H9 (cell line): ENCODE measurements around the gene LRP1B. TPM values are rescaled to one million over a fixed set of nuclear protein-coding genes. Genes with fewer than 3 reads are reported as not detected.

Experiments used
- DNase-seq: peaks from one replicate; pipeline ENCODE4 v3.0.0-alpha.2; 2017
- H2AFZ ChIP-seq: one replicate; pipeline ENCODE4 v1.6.1; 2013; ENCODE audit warnings: mild to moderate bottlenecking, low read length, control low read depth, moderate library complexity
- H2AK5ac ChIP-seq: 2 replicates; pipeline ENCODE4 v1.6.1; 2013; ENCODE audit warnings: low read length, control low read depth, mixed read lengths; ENCODE audit not compliant: insufficient read length
- H2BK120ac ChIP-seq: one replicate; pipeline ENCODE4 v1.6.1; 2013; ENCODE audit warnings: low read depth, mild to moderate bottlenecking, low read length, control low read depth, inconsistent platforms; ENCODE audit not compliant: poor library complexity, severe bottlenecking
- H2BK12ac ChIP-seq: 2 replicates; pipeline ENCODE4 v1.6.1; 2013; ENCODE audit warnings: low read length, control low read depth, mixed read lengths, low read depth; ENCODE audit not compliant: insufficient read length
- H2BK15ac ChIP-seq: 2 replicates; pipeline ENCODE4 v1.6.1; 2013; ENCODE audit warnings: low read depth, low read length, control low read depth
- H2BK20ac ChIP-seq: one replicate; pipeline ENCODE4 v1.6.1; 2013; ENCODE audit warnings: low read depth, mild to moderate bottlenecking, low read length, control low read depth, inconsistent platforms; ENCODE audit not compliant: poor library complexity, severe bottlenecking
- H2BK5ac ChIP-seq: 2 replicates; pipeline ENCODE4 v1.6.1; 2013; ENCODE audit warnings: low read length, control low read depth, mixed read lengths; ENCODE audit not compliant: insufficient read length
- H3K14ac ChIP-seq: 2 replicates; pipeline ENCODE4 v1.6.1; 2013; ENCODE audit warnings: low read length, control low read depth; ENCODE audit not compliant: insufficient read depth
- H3K18ac ChIP-seq: 2 replicates; pipeline ENCODE4 v1.6.1; 2013; ENCODE audit warnings: low read depth, mild to moderate bottlenecking, mixed read lengths, low read length, control low read depth; ENCODE audit not compliant: insufficient read length
- H3K23ac ChIP-seq: 2 replicates; pipeline ENCODE4 v1.6.1; 2013; ENCODE audit warnings: low read length, control low read depth, mixed read lengths, low read depth; ENCODE audit not compliant: insufficient read length
- H3K23me2 ChIP-seq: 2 replicates; pipeline ENCODE4 v1.6.1; 2013; ENCODE audit warnings: low read depth, mild to moderate bottlenecking, mixed read lengths, low read length, control low read depth; ENCODE audit not compliant: insufficient read length, poor library complexity, severe bottlenecking
- H3K27ac ChIP-seq: 2 replicates; pipeline ENCODE4 v1.5.1; 2013; ENCODE audit warnings: low read length, control low read depth, mixed read lengths, low read depth; ENCODE audit not compliant: insufficient read length
- H3K27me3 ChIP-seq: 2 replicates; pipeline ENCODE4 v1.6.1; 2013; ENCODE audit warnings: low read length, control low read depth, inconsistent platforms; ENCODE audit not compliant: insufficient read depth
- H3K4ac ChIP-seq: 2 replicates; pipeline ENCODE4 v1.6.1; 2013; ENCODE audit warnings: low read depth, mild to moderate bottlenecking, control low read depth, inconsistent platforms, low read length, moderate library complexity
- H3K4me1 ChIP-seq: 2 replicates; pipeline ENCODE4 v1.6.1; 2013; ENCODE audit warnings: low read length, control low read depth, inconsistent platforms; ENCODE audit not compliant: insufficient read depth
- H3K4me2 ChIP-seq: 2 replicates; pipeline ENCODE4 v1.6.1; 2013; ENCODE audit warnings: low read length, control low read depth, mixed read lengths; ENCODE audit not compliant: insufficient read length, insufficient read depth
- H3K56ac ChIP-seq: 2 replicates; pipeline ENCODE4 v1.6.1; 2013; ENCODE audit warnings: low read depth, mild to moderate bottlenecking, mixed read lengths, low read length, control low read depth; ENCODE audit not compliant: insufficient read length
- H3K79me1 ChIP-seq: 2 replicates; pipeline ENCODE4 v1.6.1; 2013; ENCODE audit warnings: low read depth, mild to moderate bottlenecking, moderate library complexity, low read length, control low read depth, inconsistent platforms; ENCODE audit not compliant: insufficient read depth, poor library complexity, severe bottlenecking
- H3K79me2 ChIP-seq: 2 replicates; pipeline ENCODE4 v1.6.1; 2013; ENCODE audit warnings: low read length, control low read depth, inconsistent platforms; ENCODE audit not compliant: insufficient read depth
- H3K9ac ChIP-seq: 2 replicates; pipeline ENCODE4 v1.6.1; 2013; ENCODE audit warnings: low read length, control low read depth, mixed read lengths; ENCODE audit not compliant: insufficient read length; ENCODE audit errors: extremely low read depth
- H3K9me3 ChIP-seq: one replicate; pipeline ENCODE4 v1.6.1; 2013; ENCODE audit warnings: low read depth, low read length, inconsistent platforms; ENCODE audit not compliant: control insufficient read depth
- H3T11ph ChIP-seq: one replicate; pipeline ENCODE4 v1.6.1; 2013; ENCODE audit warnings: mild to moderate bottlenecking, low read length, control low read depth, inconsistent platforms
- H4K20me1 ChIP-seq: one replicate; pipeline ENCODE4 v1.6.1; 2013; ENCODE audit not compliant: control insufficient read depth, insufficient read length, insufficient read depth
- H4K5ac ChIP-seq: 2 replicates; pipeline ENCODE4 v1.6.1; 2013; ENCODE audit warnings: low read depth, mild to moderate bottlenecking, mixed read lengths, low read length, control low read depth; ENCODE audit not compliant: insufficient read length
- H4K8ac ChIP-seq: replicated peaks from 2 replicates; pipeline ENCODE4 v1.6.1; 2013; ENCODE audit warnings: low read length, control low read depth, mixed read lengths, low read depth; ENCODE audit not compliant: insufficient read length
- H4K91ac ChIP-seq: 2 replicates; pipeline ENCODE4 v1.6.1; 2013; ENCODE audit warnings: low read depth, mild to moderate bottlenecking, moderate library complexity, mixed read lengths, low read length, control low read depth; ENCODE audit not compliant: insufficient read length
- H3K27ac Mint-ChIP-seq, 3 experiments: 2 replicates in 2 of 3; 3 replicates in 1 of 3; pipeline ENCODE4 v1.8.0; 2020 to 2021; ENCODE audit warnings: mixed read lengths in 3 of 3, mild to moderate bottlenecking in 1 of 3, moderate library complexity in 1 of 3
- H3K27me3 Mint-ChIP-seq: 2 replicates; pipeline ENCODE4 v1.8.0; 2021; ENCODE audit warnings: low read depth, mild to moderate bottlenecking, moderate library complexity, mixed read lengths
- H3K36me3 Mint-ChIP-seq, 3 experiments: 2 replicates in 2 of 3; 3 replicates in 1 of 3; pipeline ENCODE4 v1.8.0; 2020 to 2021; ENCODE audit warnings: low read depth in 3 of 3, mixed read lengths in 3 of 3; ENCODE audit not compliant: insufficient read depth in 1 of 3
- H3K4me1 Mint-ChIP-seq, 2 experiments: 2 replicates each; pipeline ENCODE4 v1.8.0; 2020; ENCODE audit warnings: mixed read lengths in 2 of 2
- H3K4me3 Mint-ChIP-seq, 2 experiments: 2 replicates in 1 of 2; 3 replicates in 1 of 2; pipeline ENCODE4 v1.8.0; 2020 to 2021; ENCODE audit warnings: mild to moderate bottlenecking in 2 of 2, mixed read lengths in 2 of 2, moderate library complexity in 1 of 2
- H3K9me3 Mint-ChIP-seq, 2 experiments: 2 replicates in 1 of 2; 3 replicates in 1 of 2; pipeline ENCODE4 v1.8.0; 2020; ENCODE audit warnings: mild to moderate bottlenecking in 2 of 2, mixed read lengths in 2 of 2, moderate library complexity in 1 of 2
- WGBS: extraction: QIAGEN DNeasy Blood & Tissue Kit; methylation state at CpG from one replicate; pipeline ENCODE4 v1.1.7; 2013; ENCODE audit warnings: missing lambda C conversion rate, low lambda C conversion rate, mixed read lengths; ENCODE audit not compliant: insufficient read length; ENCODE audit errors: extremely low coverage; 5-methylcytosine and 5-hydroxymethylcytosine counted together
- total RNA-seq: library from RNA; stranded (reverse); gene quantifications from 2 replicates; pipeline ENCODE4 v1.2.1, GENCODE V29; 2021
- TF ChIP-seq, protein P1 (sequence below): fragments of 200-600 bp; sonication (generic); conservative IDR thresholded peaks from 3 replicates; pipeline ENCODE4 v1.8.0; 2021; ENCODE audit warnings: antibody characterized with exemption, mild to moderate bottlenecking

Gene LRP1B
- total RNA-seq, 1 experiment from 2014 or later, result not detected

DNA sequence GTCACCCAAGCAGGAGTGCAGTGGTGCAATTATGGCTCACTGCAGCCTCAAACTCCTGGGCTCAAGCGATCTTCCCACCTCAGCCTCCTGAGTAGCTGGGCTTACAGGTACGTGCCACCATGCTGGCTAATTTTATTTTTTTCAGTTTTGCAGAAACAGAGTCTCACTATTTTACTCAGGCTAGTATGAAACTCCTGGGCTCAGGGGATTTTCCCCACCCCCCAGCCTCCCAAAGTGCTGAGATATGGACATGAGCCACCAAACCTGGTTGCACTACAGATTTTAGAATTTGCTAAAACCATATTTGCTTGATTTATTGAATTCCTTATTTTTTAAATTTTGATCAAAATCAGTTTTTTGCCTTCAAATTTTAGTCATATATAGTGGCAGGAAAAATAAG, 1553.4 kb downstream of the LRP1B start:
- H3K27me3 Mint-ChIP-seq, result no peaks in the 10 kb centered on the region
- TF ChIP-seq, protein P1, sequence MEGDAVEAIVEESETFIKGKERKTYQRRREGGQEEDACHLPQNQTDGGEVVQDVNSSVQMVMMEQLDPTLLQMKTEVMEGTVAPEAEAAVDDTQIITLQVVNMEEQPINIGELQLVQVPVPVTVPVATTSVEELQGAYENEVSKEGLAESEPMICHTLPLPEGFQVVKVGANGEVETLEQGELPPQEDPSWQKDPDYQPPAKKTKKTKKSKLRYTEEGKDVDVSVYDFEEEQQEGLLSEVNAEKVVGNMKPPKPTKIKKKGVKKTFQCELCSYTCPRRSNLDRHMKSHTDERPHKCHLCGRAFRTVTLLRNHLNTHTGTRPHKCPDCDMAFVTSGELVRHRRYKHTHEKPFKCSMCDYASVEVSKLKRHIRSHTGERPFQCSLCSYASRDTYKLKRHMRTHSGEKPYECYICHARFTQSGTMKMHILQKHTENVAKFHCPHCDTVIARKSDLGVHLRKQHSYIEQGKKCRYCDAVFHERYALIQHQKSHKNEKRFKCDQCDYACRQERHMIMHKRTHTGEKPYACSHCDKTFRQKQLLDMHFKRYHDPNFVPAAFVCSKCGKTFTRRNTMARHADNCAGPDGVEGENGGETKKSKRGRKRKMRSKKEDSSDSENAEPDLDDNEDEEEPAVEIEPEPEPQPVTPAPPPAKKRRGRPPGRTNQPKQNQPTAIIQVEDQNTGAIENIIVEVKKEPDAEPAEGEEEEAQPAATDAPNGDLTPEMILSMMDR, result no peak
- no peaks in the 10 kb centered on the region for H3K27me3 ChIP-seq
- no peak overlapping the region for H3K4ac ChIP-seq
- no peaks in the 10 kb centered on the region for H3K9me3 Mint-ChIP-seq
- H3K79me2 ChIP-seq, result no peaks in the 10 kb centered on the region
- no peaks in the 10 kb centered on the region for H3K79me1 ChIP-seq
- no peak overlapping the region for H2BK120ac ChIP-seq
- H4K20me1 ChIP-seq, result no peaks in the 10 kb centered on the region
- H3K23ac ChIP-seq, result no peak overlapping the region
- H4K91ac ChIP-seq, result no peak overlapping the region
- no peaks in the 10 kb centered on the region for H3K4me1 ChIP-seq
- no peak overlapping the region for H3T11ph ChIP-seq
- H3K9me3 ChIP-seq, result no peaks in the 10 kb centered on the region
- no peak overlapping the region for H4K8ac ChIP-seq
- H2BK15ac ChIP-seq, result no peak overlapping the region
- no peak overlapping the region for H4K5ac ChIP-seq
- no peak overlapping the region for H3K27ac Mint-ChIP-seq
- H3K4me3 Mint-ChIP-seq, result no peak overlapping the region
- no peak for DNase-seq
- no peak overlapping the region for H3K14ac ChIP-seq
- no peak overlapping the region for H3K27ac ChIP-seq
- no peak overlapping the region for H2BK12ac ChIP-seq
- H3K23me2 ChIP-seq, result no peaks in the 10 kb centered on the region
- H3K4me2 ChIP-seq, result no peak overlapping the region
- no peak overlapping the region for H2AFZ ChIP-seq
- H3K4me1 Mint-ChIP-seq, result no peaks in the 10 kb centered on the region
- no peak overlapping the region for H3K9ac ChIP-seq
- H2BK5ac ChIP-seq, result no peak overlapping the region
- no CpG with 5 or more reads among the region's 2 CpGs for WGBS
- H2BK20ac ChIP-seq, result no peak overlapping the region
- no peak overlapping the region for H3K56ac ChIP-seq
- no peak overlapping the region for H3K18ac ChIP-seq
- 0 out of 7 replicates have a peak, but pooled peaks cover 0 to 1% (median 0%) of the 10 kb centered on the region in 3 experiments for H3K36me3 Mint-ChIP-seq
- H2AK5ac ChIP-seq, result no peak overlapping the region
